Effector CD4-positive, alpha-beta T cell (primary cell): ENCODE measurements around the gene ACKR2.
"Not testable (repeated sequence)": the region's sequence is repeated elsewhere in the genome, so short reads cannot be mapped to it uniquely, and the experiment has no call there.

ENCODE experiments used
- DNase-seq: peaks from one replicate; pipeline ENCODE4 v3.0.0-alpha.2; 2020

Gene ACKR2

DNA sequence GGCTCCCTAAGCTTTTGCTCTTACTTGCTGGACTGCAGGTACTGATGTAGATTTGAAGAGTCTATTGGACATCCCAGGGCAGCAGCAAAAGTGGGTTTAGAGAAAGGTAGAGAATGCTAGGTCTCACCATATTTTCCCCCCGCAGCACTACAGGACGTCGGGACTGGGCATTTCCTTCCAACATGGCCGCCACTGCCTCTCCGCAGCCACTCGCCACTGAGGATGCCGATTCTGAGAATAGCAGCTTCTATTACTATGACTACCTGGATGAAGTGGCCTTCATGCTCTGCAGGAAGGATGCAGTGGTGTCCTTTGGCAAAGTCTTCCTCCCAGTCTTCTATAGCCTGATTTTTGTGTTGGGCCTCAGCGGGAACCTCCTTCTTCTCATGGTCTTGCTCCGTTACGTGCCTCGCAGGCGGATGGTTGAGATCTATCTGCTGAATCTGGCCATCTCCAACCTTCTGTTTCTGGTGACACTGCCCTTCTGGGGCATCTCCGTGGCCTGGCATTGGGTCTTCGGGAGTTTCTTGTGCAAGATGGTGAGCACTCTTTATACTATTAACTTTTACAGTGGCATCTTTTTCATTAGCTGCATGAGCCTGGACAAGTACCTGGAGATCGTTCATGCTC lies 55.2 kb downstream of the ACKR2 start:
- DNase-seq: no peak

DNA sequence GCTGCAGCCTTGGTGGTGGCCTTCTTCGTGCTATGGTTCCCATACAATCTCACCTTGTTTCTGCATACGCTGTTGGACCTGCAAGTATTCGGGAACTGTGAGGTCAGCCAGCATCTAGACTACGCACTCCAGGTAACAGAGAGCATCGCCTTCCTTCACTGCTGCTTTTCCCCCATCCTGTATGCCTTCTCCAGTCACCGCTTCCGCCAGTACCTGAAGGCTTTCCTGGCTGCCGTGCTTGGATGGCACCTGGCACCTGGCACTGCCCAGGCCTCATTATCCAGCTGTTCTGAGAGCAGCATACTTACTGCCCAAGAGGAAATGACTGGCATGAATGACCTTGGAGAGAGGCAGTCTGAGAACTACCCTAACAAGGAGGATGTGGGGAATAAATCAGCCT lies 56.0 kb downstream of the ACKR2 start:
- DNase-seq: no peak

DNA sequence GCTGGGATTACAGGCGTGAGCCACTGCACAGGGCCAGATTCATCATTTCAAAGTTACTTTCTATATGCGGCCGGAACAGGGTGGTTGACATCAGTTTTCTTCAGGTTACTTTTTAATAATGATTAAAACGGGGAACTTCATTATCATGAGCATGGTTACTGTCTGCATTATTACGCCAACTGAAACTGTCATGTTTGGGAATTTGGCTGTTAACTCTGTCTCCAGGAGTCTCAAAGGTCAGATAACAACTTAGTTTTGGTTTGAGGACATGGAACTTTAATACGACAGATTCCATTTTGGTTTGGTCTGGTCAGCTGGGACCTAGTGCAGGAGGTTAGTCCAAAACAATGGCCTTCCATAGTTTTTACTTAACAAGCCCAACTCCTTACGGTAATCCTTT lies 57.9 kb downstream of the ACKR2 start:
- DNase-seq: no peak

DNA sequence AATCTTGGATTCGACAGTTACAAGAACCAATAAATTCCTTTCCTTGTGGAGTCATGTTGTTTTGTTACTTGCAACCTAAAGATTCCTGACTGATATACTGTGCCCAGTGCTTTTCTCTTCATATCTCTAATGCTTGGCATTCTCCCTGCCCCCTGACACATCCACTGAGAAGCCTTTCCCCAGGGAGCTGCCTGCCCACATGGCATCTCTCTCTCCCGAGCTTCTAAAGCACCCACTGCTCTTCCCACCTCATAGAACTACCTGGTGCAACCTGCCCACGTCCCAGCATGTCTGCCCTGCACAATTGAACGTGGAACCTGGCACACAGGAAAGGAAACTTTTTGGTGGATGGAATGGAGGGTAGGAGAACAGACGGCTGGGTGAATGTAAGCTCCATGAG lies 59.6 kb downstream of the ACKR2 start:
- DNase-seq: no peak

DNA sequence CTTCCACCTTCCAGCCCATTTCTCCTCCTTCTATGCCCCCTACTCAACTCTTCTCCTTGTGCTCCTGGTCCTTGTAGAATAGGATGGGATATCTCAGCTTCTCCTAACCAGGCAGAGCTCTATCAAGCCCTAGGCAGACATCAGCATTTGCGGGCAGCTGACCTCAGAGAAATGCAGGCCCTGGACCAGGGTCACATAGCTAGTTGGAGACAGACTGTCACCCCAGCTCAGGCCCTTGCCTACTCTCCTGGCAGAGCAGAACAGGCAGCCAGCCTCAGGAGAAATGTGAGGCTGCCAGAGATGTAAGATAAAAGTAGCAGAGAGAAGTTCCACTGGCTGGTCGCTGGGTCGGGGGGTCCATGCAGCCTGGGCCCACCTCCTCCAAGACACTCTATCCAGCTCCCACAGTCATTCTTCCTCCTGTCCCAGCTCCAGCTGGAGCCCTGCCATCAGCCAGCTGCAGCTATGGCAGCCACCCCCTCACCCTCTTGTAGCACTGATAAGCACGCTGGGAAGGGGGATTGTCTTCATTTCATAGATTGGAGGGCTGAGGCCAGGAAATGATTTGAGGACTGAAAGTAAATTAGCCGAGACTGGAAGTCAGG lies 62.4 kb downstream of the ACKR2 start:
- no peak for DNase-seq

DNA sequence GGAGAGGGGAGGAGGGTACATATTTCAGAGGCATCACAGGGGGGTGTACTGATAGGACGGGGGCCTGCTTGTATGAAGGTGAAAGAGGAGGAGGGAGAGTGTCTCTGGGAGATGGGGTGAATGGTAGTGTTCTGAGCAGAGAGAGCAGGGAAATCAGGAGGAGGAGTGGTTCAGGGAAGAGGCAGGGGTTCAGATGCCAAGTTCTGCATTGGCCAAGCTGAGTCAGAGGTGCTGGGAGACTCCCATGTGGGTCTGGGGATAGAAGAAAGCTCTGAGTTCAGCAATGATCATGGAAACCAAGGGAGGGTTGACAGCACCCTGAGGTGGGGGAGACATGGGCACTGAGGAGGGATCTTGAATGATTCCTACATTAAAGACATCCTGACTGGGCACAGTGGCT lies 63.5 kb downstream of the ACKR2 start:
- DNase-seq: no peak

DNA sequence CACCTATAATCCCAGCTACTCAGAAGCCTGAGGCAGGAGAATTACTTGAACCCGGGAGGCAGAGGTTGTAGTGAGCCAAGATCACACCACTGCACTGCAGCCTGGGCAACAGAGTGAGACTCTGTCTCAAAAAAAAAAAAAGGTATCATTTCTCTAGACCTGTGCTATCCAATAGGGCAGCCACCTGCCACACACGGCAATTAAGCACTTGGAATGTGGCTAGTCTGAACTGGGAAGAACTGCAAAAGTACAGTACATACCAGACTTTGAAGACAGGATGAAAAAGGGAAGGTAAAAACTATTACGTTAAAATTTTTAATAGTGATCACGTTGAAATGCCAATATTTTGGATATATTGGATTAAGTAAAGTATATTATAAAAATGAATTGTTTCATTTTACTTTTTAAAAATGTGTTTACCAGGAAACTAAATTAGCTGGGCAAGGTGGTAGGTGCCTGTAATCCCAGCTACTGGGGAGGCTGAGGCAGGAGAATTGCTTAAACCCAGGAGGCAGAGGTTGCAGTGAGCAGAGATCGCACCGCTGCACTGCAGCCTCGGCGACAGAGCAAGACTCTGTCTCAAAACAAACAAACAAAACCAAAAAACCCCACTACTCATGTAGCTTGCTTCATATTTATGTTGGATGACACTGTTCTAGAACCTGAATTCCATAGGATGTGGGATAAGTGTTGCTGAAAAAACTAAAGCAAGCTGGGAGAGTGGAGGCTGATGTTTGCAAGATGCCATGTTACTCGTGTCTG lies 64.2 kb downstream of the ACKR2 start:
- no peak for DNase-seq

DNA sequence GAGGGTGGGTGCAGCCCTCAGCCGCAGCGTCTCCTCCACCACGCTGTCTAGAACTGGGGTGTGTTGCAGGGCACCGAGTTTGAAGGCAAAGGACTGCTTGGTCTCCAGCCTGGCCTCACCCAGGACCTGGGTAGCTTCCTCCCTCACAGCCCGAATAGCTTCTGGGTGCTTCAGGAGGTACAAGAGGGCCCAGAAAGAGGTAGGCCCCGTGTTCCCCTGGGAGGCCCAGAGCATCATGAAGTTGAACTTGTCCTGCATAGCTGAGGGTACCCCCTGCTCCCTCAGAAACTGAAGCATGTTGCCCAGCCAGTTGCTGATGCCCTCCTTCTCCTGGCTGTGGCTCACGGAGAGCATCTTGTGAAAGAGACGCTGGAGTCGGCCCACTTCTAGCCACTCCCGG lies 65.5 kb downstream of the ACKR2 start:
- no peak for DNase-seq

DNA sequence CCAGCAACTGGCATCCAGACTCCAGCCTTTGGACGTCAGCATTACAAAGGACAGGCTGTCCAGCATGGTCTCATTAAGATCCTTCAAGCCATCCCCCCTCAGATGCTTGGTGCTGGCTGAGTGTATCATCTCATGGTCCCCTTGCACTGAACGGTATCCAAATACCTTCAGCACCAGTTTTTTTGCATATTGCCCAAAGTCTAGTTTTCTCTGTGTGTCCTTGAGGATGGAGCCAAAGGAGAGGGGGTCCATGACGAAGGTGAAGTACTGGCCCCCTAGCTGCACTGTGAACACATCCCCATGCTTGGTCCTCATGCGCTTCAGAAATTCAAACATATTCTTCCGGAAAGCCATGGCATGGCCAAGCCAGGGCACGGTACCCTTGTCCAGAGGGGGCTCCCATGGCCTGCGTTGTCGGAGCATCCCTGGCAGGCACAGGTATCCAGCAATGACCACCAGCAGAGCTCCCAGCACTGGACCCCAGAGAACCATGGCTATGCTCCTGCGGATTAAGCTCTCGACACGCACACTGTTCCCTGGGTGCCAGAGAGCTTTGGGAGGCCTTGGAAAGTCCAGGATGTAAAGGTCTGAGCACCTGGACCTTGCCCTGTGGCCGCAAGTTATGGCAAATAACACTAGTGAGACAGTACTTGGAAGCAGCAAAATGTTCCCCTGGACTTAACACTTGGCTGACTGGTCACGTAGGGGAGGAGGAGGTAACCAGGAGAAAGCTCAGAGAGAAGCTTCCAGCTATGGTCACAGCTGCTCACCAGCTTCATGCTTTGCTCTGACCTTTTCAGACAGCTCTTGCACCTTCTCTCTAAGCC lies 66.3 kb downstream of the ACKR2 start, which contains the start of gene CYP8B1:
TSS of gene CYP8B1 (minus strand) at position 555 of the 827 bp plus-strand sequence. CDS start at position 492, 63 bp downstream.
- no peak for DNase-seq

DNA sequence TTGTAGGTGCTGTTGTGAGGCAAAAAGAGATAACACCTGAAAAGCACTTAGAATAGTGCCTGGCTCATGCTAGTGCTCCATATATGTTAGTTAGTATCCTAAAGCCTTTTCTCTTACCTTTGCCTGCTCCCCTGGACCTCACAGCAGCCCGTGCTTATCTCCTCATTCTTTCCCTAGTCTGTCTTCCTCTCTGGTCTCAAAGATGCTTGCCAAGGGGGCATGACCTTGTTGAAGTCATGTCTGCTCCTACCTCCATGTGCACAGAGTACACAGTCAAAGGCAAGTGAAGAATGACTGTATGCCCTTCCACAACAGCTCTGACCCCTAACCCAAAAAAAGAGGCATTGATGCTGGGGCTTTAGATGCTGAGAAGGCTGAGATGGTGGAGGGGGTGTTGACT lies 67.2 kb downstream of the ACKR2 start:
- DNase-seq: no peak

DNA sequence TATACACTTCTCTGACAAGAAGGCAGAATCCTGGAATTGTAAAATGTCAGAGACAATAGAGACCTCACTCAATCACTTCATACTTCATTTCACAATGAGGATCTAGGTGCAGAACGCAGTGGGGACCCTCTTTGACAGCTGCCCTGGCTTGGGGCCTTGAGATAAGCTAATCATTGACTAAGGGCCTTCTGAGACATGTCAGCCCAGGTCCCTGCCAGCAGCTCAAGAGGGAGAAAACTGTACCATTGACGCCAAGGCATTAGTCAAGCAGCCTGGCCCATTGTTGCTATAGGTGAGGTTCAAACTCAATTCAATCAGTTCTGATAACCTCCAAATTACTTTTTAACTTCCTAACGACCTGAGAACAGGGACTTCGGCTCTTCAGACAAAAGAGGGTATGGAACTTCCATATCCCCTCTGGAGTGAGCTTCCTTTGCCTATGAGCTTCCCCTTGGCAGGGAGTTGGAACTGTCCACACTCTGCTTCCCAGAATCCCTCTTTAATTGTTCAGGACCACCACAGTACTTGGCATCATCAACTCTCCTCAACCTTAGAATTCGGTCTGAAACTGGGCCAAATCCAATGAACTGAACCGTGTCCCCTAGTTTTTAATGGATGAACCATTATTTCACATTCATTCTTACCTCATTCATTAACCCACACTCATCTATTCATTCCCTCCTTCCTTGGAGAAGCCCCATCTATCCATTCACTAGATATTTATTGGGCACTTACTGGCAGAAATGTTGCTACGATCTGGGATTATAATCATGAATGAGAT lies 67.9 kb downstream of the ACKR2 start:
- no peak for DNase-seq

DNA sequence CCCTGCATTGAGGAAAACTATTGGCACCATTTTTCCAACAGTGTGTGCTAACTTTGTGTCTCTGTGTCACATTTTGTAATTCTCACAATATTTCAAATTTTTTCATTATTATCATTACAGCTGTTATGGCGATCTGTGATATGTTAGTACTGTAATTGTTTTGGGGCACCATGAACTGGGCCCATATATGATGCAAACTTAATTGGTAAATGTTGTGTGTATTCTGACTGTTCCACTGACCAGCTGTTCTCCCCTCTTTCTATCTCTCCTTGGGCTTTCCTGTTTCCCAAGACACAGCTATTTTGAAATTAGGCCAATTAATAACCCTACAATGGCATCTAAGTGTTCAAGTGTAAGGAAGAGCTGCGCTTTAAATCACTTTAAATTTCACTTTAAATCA lies 68.6 kb downstream of the ACKR2 start:
- DNase-seq: no peak

DNA sequence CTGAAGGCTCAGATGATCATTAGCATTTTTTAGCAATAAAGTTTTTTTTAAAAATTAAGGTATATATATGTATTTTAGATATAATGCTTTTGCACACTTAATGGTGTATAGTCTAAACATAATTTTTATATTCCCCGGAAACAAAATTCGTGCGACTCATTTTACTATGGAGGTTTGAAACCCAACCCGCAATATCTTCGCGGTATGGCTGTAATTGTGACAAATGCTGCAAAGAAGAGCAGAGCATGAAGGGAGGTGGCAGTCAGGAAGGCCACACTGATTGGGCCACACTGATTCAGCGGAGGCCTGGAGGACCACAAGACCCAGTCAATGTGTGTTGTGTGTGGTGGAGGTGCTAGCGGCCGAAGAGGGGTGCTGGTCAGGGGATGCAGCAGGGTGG lies 70.9 kb downstream of the ACKR2 start:
- no peak for DNase-seq

DNA sequence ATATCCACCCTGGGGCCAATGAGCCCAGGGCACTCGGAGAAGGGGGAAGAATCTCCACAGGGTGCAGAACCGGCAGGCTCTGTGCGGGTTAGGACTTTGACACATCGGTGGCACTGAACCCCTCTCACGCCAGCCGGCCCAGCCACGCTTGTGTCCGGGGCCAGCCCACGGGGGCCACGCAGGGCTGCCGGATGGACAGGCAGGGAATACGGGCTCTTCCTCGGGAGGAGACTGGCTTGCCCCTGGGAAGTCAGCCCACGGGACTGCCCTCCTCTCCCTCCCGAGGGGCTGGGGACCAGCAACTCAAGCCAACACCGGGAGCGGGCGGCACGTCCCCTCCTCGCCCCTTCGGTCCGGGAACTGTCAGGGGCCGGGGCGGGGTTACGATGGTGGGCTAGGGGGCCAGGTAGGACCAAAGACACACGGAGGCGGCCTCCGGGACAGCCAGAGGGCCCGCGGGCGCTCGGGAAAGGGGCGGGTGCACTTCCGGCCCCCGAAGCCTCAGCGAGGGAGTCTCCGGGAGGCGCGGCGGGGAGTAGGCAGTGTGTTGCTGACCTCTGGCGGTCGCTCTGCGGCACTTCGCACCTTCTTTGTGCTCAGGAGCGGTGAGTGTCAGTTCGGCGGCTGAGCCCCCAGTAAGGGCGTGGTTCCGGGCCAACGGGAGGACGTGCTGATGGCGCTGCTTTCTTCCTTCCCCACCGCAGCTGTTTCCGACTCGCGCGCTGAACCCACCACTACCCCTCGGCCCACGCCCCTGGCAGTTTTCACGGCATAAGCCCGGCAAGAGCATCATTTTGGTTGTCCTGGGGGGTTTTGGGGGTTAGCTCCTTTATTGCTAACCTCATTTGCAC lies 71.6 kb downstream of the ACKR2 start:
- DNase-seq: peak; percentile 80

DNA sequence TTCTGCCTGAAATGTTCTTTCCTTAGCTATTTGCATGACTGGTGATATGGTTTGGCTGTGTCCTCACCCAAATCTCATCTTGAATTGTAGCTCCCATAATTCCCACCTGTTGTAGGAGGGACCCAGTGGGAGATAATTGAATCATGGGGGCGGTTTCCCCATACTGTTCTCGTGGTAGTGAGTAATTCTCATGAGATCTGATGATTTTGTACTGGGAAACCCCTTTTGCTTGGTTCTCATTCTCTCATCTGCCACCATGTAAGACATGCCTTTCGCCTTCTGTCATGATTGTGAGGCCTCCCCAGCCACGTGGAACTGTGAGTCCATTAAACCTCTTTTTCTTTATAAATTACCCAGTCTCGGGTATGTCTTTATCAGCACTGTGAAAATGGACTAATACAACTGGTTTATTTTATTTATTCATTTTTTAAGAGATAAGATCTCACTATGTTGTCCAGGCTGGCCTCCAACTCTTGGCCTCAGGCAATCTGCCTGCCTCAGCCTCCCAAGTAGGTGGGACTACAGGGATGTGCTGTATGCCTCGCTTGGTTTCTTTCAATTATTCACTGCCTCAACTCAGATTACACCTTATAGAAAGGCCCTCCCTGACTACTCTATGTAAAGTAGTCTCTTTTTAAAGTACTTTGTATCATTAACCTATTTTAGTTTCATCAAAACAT lies 74.1 kb downstream of the ACKR2 start:
- not testable (repeated sequence) for DNase-seq

DNA sequence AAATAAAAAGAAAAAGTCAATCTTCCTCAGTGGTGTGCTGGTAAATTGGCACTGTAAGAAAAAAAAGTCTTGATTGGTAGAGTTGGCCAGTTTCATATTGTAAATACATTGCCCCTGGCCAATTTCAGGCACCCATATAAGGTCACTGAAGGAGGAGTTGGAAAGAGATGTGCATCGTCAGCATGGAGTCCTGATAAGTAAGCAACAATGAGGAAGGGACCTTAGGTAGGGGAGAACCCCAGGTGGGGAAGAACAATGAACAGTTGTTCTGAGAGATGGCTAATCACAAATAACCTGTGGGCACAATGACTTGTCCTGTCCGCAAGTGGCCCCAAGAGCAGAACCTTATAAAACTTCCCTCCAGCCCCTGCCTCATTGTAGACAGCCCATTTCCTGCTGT lies 75.1 kb downstream of the ACKR2 start:
- DNase-seq: no peak

DNA sequence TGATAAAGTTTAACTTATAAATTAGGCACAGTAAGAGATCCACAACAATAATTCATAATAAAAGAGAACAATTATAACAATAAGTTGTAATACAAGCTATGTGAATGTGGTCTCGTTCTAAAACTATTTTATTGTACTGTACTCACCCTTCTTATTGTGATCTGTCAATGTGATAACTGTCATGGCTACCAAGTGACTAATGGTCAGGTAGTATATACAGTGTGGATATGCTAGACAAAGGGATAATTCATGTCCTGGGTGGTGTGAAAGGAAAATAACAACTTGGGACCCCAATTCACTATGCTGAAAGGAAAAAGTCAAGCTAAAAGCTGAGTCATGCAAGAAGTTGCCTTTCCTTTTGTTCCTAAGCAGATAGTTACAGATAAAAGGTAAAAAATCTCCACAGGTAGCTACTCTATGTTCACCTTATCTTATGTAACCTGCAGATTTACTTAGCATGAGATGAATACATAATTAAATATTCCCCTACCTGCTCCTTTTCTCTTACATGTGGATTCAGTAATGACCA lies 77.1 kb downstream of the ACKR2 start:
- no peak for DNase-seq

DNA sequence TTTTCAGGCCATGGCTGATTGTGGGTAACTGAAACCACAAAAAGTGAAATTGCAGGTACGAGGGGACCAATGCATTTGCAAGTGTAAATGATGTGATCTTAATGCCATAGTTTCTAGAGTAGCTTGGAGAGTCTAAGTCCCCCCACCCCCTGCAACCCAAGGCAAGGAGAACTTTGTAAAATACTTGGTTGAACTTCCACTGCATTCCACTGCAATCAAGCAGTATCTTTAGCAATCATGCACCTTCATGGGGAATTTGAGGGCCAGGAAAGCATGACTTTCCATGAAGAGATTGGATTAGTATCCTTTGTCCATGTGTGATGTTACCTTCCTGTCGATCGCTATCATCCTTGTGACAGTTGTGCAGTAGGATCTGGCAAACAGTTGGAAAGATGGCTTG lies 77.8 kb downstream of the ACKR2 start:
- DNase-seq: no peak

DNA sequence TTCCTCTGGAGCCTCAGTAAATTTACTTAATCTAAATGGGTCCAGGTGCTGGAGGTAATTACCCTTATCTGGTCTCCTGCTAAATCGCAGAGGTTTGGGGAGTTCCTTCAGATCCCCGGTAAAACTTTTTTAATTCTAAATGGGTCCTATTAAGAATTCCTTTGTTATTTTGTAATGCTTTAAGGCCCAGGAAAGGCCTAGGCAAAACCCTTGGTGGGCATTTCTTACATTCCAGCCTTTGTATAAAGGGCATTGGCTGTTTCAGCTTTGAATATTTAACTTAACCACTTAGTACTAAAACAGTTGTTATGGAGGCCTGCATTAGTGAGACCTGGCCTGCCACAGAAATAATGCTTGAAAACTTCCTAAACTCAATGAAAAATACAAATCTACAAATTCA lies 81.8 kb downstream of the ACKR2 start:
- DNase-seq: no peak

DNA sequence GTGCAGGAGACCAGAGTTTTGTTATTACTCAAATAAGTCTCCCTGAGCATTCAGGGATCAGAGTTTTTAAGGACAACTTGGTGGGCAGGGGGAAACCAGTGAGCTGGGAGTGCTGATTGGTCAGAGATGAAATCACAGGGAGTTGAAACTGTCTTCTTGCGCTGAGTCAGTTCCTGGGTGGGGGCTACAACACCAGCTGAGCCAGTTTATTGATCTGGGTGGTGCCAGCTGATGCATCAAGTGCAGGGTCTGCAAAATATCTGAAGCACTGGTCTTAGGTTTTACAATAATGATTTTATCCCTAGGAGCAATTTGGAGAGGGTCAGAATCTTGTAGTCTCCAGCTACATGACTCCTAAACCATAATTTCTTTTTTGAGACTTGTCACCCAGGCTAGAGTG lies 82.9 kb downstream of the ACKR2 start:
- no peak for DNase-seq

DNA sequence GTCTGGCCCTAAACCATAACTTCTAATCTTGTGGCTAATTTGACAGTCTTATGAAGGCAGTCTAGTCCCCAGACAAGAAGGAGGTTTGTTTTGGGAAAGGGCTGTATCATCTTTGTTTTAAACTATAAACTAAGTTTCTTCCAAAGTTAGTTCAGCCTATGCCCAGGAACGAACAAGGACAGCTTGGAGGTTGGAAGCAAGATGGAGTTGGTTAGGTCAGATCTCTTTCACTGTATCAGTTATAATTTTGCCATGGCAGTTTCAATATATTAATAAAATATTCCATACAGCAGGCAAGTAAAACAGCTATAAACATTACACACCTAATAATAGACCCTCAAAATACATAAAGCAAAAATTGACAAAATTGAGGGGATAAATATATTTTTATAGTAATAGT lies 83.6 kb downstream of the ACKR2 start:
- no peak for DNase-seq
